ENCODE measurements around the gene FAM200B.

- TF ChIP-seq EZH2phosphoT487 (IDR thresholded peaks at IDR 0.05; ENCODE audit: low read depth): no peak
- no peak for TF ChIP-seq CTCF (IDR thresholded peaks at IDR 0.05; ENCODE audit: low read depth, low read length)
Observed at GRCh38 chr4:15672101-15672500, 9.5 kb upstream of the FAM200B start.

Measured in OCI-LY3 (cell line).